Pancreas (tissue), 10 donors: ENCODE measurements around the gene CCDC85B. TPM values are rescaled to one million over a fixed set of nuclear protein-coding genes. Genes with fewer than 3 reads are reported as not detected.

Experiments used
- ATAC-seq, 4 donors: fragments of 200-7000 bp; cut with Tn5 transposase; one replicate each; pipeline versions ENCODE4 v1.8.0 to v1.9.1; 2020; ENCODE audit warnings: mild to moderate bottlenecking in 4 of 4, moderate library complexity in 4 of 4
- DNase-seq, 6 donors: peaks; one replicate each; pipeline ENCODE4 v3.0.0-alpha.2; 2020
- FAIRE-seq: peaks from 2 replicates; lab custom pipeline; 2012; peaks lifted over from hg19 to GRCh38; lab: Jason Lieb, UNC
- H3K27ac ChIP-seq, 4 donors: fragments of 200-600 bp; sonication (generic); 1 replicate in 3 of 4; 2 replicates in 1 of 4; pipeline versions ENCODE4 v1.5.0 to v1.8.0; 2020
- H3K27me3 ChIP-seq, 4 donors: fragments of 200-600 bp; one replicate each; pipeline ENCODE4 v1.8.0; 2021
- H3K36me3 ChIP-seq, 3 donors: fragments of 200-600 bp; sonication (generic) in 1 of 3; one replicate each; pipeline versions ENCODE4 v1.5.0 to v1.8.0; 2020 to 2021
- H3K4me1 ChIP-seq, 3 donors: fragments of 200-600 bp; one replicate each; pipeline ENCODE4 v1.8.0; 2021
- H3K4me3 ChIP-seq, 4 donors: fragments of 200-600 bp; sonication (generic) in 2 of 4; one replicate each; pipeline versions ENCODE4 v1.5.0 to v1.8.0; 2020 to 2021
- H3K9me3 ChIP-seq, 4 donors: fragments of 200-600 bp; one replicate each; pipeline ENCODE4 v1.8.0; 2021
- WGBS, 2 donors: extraction: QIAGEN DNeasy Blood & Tissue Kit; methylation state at CpG; one replicate each; pipeline ENCODE4 v1.1.7; 2013; 5-methylcytosine and 5-hydroxymethylcytosine counted together
- intact Hi-C, 3 donors: fragments of 100-400 bp; cut with DNase I; formaldehyde crosslinking; loops; one replicate each; pipeline versions ENCODE4 v1.11.1 to v1.14.2; 2022
- polyA plus RNA-seq, 2 donors: library from polyadenylated mRNA; stranded (reverse); fragments of 200-250 nt; gene quantifications; one replicate each; pipeline ENCODE4 v1.2.3, GENCODE V29; 2013
- total RNA-seq, 6 donors: library from RNA; stranded (reverse); fragmentation: NEBNext Ultra II Directional in 4 of 6; extraction: Animal tissue kit (Norgen Biotek cat#: 25700) in 4 of 6; gene quantifications; one replicate each; pipeline versions ENCODE4 v1.2.1 to v1.2.4, GENCODE V29; 2021 to 2023
- TF ChIP-seq, protein P1 (sequence below), 4 donors: fragments of 200-600 bp; sonication (generic) in 3 of 4; IDR thresholded peaks; one replicate each; pipeline versions ENCODE4 v1.5.0 to v1.8.0; 2021; ENCODE audit warnings: antibody characterized with exemption in 4 of 4
- donor health status: healthy with polysubstance abuse.
- donor health status: DM: no; HTN: no; CAD: no; lungs with moderate emphysema.
- donor health status: DM: no; HTN: no; CAD: no.
- donor health status: control.
- donor health status: control.
- donor health status: Bipolar disorder and iron deficiency.
- donor health status: DM: yes; HTN: yes; CAD: no.
- donor health status: DM: no; HTN: no; CAD: no.
- donor health status: DM: no; HTN: no; CAD: no.
- donor health status: DM: yes; HTN: yes; CAD: no.

The CCDC85B gene
- total RNA-seq (10 to 100 TPM in 3 of 6 donors, 1 to 10 TPM in 3; 7.7 to 18.9 (median 10.1) TPM), polyA plus RNA-seq (10 to 100 TPM; 13.8 to 22.4 TPM)

DNA sequence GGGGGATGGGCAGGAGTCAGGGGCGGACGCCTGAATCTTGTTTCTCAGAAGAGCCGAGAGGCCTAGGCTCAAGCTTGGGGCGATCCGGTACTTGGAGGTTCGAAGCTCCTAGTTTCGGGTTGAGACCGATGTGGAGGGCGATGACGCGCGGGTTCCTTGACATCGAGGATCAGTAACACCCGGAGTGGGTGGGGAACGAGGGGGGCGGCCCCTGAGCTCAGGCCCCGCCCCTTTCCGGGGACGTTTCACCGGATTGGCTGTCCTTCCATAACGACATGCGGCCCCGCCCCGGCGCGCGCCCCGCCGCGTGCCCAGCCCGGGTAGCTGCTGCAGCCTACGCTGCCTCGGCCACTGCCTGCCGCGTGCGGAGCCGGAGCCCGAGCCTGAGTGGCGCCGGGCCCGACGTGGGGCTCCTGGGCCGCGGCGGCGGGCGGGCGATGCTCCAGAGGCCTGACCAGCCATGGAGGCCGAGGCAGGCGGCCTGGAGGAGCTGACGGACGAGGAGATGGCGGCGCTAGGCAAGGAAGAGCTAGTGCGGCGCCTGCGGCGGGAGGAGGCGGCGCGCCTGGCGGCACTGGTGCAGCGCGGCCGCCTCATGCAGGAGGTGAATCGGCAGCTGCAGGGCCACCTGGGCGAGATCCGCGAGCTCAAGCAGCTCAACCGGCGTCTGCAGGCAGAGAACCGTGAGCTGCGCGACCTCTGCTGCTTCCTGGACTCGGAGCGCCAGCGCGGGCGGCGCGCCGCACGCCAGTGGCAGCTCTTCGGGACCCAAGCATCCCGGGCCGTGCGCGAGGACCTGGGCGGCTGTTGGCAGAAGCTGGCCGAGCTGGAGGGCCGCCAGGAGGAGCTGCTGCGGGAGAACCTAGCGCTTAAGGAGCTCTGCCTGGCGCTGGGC, at the start of gene CCDC85B:
Gene CCDC85B, plus strand, starts transcription at position 350 of the 895 bp plus-strand sequence. Its CDS starts 111 bp downstream, at position 461.
- Histone ChIP-seq H3K27me3 (no peaks in the 10 kb centered on the region), H3K9me3 (no peaks in the 10 kb centered on the region), H3K4me3 (peak within 1 kb of the TSS; percentile 41 to 82 (median 60)), H3K36me3 (no peaks in the 10 kb centered on the region), H3K27ac (peak within 1 kb of the TSS; percentile 76 to 93 (median 88)), H3K4me1 (peaks cover 7 to 31% (median 11%) of the 10 kb centered on the region in 3 donors)
- FAIRE-seq = no peak
- TF ChIP-seq, protein P1, sequence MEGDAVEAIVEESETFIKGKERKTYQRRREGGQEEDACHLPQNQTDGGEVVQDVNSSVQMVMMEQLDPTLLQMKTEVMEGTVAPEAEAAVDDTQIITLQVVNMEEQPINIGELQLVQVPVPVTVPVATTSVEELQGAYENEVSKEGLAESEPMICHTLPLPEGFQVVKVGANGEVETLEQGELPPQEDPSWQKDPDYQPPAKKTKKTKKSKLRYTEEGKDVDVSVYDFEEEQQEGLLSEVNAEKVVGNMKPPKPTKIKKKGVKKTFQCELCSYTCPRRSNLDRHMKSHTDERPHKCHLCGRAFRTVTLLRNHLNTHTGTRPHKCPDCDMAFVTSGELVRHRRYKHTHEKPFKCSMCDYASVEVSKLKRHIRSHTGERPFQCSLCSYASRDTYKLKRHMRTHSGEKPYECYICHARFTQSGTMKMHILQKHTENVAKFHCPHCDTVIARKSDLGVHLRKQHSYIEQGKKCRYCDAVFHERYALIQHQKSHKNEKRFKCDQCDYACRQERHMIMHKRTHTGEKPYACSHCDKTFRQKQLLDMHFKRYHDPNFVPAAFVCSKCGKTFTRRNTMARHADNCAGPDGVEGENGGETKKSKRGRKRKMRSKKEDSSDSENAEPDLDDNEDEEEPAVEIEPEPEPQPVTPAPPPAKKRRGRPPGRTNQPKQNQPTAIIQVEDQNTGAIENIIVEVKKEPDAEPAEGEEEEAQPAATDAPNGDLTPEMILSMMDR (IDR thresholded peaks at IDR 0.05) = no peak
- WGBS, 2 donors = 1% methylated on average over 71 to 94 of the region's 94 CpGs
- ATAC-seq = peak; percentile 78 to 87 (median 84)
- DNase-seq = peak; percentile 96 to 99 (median 98)
- intact Hi-C loops = no loop called here

GRCh38 chr11:65842144-65842543, 48.3 kb upstream of the CCDC85B start:
- Histone ChIP-seq H3K27ac (no peak overlapping the region), H3K9me3 (no peaks in the 10 kb centered on the region), H3K27me3 (no peaks in the 10 kb centered on the region), H3K4me1 (no peaks in the 10 kb centered on the region), H3K4me3 (no peak overlapping the region), H3K36me3 (no peaks in the 10 kb centered on the region)
- FAIRE-seq = no peak
- no peak for DNase-seq
- intact Hi-C loops = no loop called here
- no peak for ATAC-seq
- TF ChIP-seq, protein P1 (IDR thresholded peaks at IDR 0.05) = no peak
- 91 to 92% methylated on average over 4 of the region's 4 CpGs for WGBS, 2 donors

DNA sequence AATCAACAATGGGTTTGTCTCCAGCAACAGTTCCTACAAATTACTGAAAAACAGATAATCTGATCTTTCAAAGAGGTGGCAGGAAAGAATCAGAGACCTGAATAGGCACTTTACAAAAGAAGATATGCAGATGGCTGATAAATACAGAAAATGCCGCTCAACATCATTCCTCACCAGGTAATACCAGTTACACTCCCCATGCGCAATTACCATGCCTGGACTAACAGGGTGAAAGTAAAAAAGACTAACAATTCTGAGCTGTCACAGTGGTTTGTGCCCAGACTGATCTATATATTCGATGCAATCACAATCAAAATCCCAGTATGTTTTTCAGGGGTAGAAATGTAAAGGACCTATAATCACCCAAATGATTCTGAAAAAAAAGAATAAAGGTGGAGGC, 46.7 kb upstream of the CCDC85B start:
- FAIRE-seq = no peak
- Histone ChIP-seq H3K27ac (no peak overlapping the region), H3K4me1 (no peaks in the 10 kb centered on the region), H3K9me3 (no peaks in the 10 kb centered on the region), H3K36me3 (no peaks in the 10 kb centered on the region), H3K4me3 (no peak overlapping the region), H3K27me3 (no peaks in the 10 kb centered on the region)
- DNase-seq = no peak
- ATAC-seq = no peak
- intact Hi-C loops = no loop called here
- TF ChIP-seq, protein P1 (IDR thresholded peaks at IDR 0.05) = no peak
- 71 to 76% methylated on average over 3 of the region's 3 CpGs for WGBS, 2 donors

DNA sequence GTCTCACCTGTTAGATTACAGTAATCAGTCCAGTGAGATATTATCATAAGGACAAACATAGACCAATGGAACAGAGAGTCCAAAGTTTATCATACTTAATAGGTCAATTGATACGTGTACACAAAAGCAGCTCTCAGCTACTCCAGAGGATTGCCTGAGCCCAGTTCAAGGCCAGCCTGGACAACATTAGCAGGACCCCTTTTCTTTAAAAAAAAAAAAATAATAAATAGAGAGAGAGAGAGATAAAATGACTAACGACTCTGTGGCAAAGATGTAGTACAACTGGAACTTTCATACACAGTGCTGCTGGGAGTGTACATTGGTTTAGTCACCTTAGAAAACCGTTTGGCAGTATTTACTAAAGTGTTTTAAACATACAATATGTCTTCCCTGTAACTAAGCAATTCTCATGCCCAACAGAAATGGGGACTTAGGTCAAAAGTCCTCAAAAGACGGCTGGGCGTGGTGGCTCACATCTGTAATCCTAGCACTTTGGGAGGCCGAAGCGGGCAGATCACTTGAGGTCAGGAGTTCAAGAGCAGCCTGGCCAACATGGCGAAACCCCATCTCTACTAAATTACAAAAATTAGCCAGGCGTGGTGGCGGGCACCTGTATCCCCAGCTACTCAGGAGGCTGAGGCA, 46.1 kb upstream of the CCDC85B start:
- H3K9me3 ChIP-seq = no peaks in the 10 kb centered on the region
- DNase-seq (no peak), FAIRE-seq (no peak), ATAC-seq (peak in 1 of 4 donors; percentile 25)
- no peak overlapping the region for H3K4me3 ChIP-seq
- TF ChIP-seq, protein P1 (IDR thresholded peaks at IDR 0.05) = no peak
- no peak overlapping the region for H3K27ac ChIP-seq
- intact Hi-C loops = no loop called here
- WGBS, 2 donors = 71 to 77% methylated on average over 10 of the region's 10 CpGs
- no peaks in the 10 kb centered on the region for H3K27me3 ChIP-seq
- no peaks in the 10 kb centered on the region for H3K4me1 ChIP-seq
- H3K36me3 ChIP-seq = no peaks in the 10 kb centered on the region
